Transverse colon (tissue), 4 donors: ENCODE measurements around the gene GOLPH3L. TPM values are rescaled to one million over a fixed set of nuclear protein-coding genes. Genes with fewer than 3 reads are reported as not detected.
"Not testable (repeated sequence)": the region's sequence is repeated elsewhere in the genome, so short reads cannot be mapped to it uniquely, and the experiment has no call there.

Experiments used
- DNase-seq: peaks from one replicate; pipeline ENCODE4 v3.0.0-alpha.2; 2019
- H3K27ac ChIP-seq, 4 donors: fragments of 200-600 bp; sonication (generic); 2 replicates each; pipeline ENCODE4 v1.5.1; 2016 to 2018; ENCODE audit warnings: inconsistent platforms in 4 of 4
- H3K27me3 ChIP-seq: fragments of 200-600 bp; sonication (generic); 2 replicates; pipeline ENCODE4 v1.5.1; 2017; ENCODE audit warnings: inconsistent platforms
- H3K36me3 ChIP-seq, 4 donors: fragments of 200-600 bp; sonication (generic); 2 replicates each; pipeline ENCODE4 v1.5.1; 2017 to 2019; ENCODE audit warnings: inconsistent platforms in 4 of 4
- H3K4me1 ChIP-seq, 4 donors: fragments of 200-600 bp; sonication (generic); 2 replicates each; pipeline ENCODE4 v1.5.1; 2017 to 2020; ENCODE audit warnings: inconsistent platforms in 4 of 4
- H3K4me3 ChIP-seq, 4 donors: fragments of 200-600 bp; sonication (generic); 1 replicate in 1 of 4; 2 replicates in 3 of 4; pipeline versions ENCODE4 v1.5.1 to v1.6.1; 2017 to 2019; ENCODE audit warnings: inconsistent platforms in 4 of 4
- H3K9me3 ChIP-seq, 2 donors: fragments of 200-600 bp; sonication (generic); 2 replicates each; pipeline ENCODE4 v1.5.1; 2017 to 2019; ENCODE audit warnings: inconsistent platforms in 2 of 2
- EP300 ChIP-seq: sonication (generic); formaldehyde crosslinking; IDR thresholded peaks from one replicate; pipeline ENCODE4 v1.6.1; 2017; ENCODE audit warnings: antibody characterized with exemption, low read depth
- POLR2A ChIP-seq: fragments of 450-650 bp; IDR thresholded peaks from one replicate; pipeline ENCODE4 v1.6.1; 2016; ENCODE audit warnings: antibody characterized with exemption, mild to moderate bottlenecking, moderate library complexity
- POLR2AphosphoS5 ChIP-seq, 3 donors: sonication (generic); formaldehyde crosslinking; IDR thresholded peaks; one replicate each; pipeline ENCODE4 v1.6.1; 2016; ENCODE audit warnings: antibody characterized with exemption in 3 of 3
- WGBS, 2 donors: methylation state at CpG; one replicate each; pipeline ENCODE4 v1.1.5; 2018; ENCODE audit warnings: low coverage in 1 of 2; 5-methylcytosine and 5-hydroxymethylcytosine counted together
- in situ Hi-C, 4 donors: fragments of 200-750 bp; cut with MboI; loops; one replicate each; pipeline versions ENCODE4 v1.15.0 to v1.15.1; 2017; ENCODE audit warnings: low sequenced_read_pairs in 3 of 4, low pct_ligation_motif_present in 1 of 4, low pct_unique_long_range_greater_than_20kb in 1 of 4
- intact Hi-C: fragments of 100-400 bp; cut with DNase I; formaldehyde crosslinking; loops from one replicate; pipeline ENCODE4 v1.15.1; 2023; ENCODE audit warnings: low total_unique reads
- total RNA-seq, 4 donors: library from RNA; depleted of rRNA; stranded (reverse); fragments of >200 nt; gene quantifications; one replicate each; pipeline ENCODE4 v1.1.0, GENCODE V29; 2016
- TF ChIP-seq, protein P1 (sequence below), 5 experiments: fragments of 200-600 bp in 3 of 5; fragments of 450-650 bp in 2 of 5; sonication (generic) in 3 of 5; IDR thresholded peaks; 1 replicate in 2 of 5; 2 replicates in 3 of 5; pipeline ENCODE4 v1.5.1; 2016 to 2017; ENCODE audit warnings: antibody characterized with exemption in 5 of 5, inconsistent platforms in 3 of 5, mild to moderate bottlenecking in 2 of 5, moderate library complexity in 1 of 5

Gene GOLPH3L
- total RNA-seq, 4 donors from 2014 or later = 12.7 to 61.0 (median 34.7) TPM

DNA sequence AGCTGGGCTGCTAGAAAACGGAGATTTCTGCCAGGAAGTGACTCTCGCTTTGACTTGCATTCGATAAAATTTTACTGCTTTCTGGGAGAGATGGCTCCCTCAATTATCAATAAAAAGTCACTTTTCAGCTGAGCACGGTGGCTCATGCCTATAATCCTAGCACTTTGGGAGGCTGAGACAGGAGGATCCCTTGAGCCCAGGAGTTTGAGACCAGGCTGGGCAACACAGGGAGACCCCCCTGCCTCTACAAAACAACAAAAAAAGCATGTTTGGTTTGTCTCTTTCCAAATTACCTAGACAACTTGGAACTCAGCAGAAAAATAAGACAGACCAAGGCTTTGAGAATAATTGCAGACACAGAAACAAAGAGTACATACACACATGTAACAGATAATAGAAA is 54.7 kb downstream of the GOLPH3L start:
- H3K4me3 ChIP-seq = no peak overlapping the region
- in situ Hi-C loops = loop anchor here in 1 of 4 donors (25.0 kb wide), 1 partner anchor 170 kb away; the partner anchor contains the start of gene CTSK
- no peak for DNase-seq
- no peaks in the 10 kb centered on the region for H3K9me3 ChIP-seq
- intact Hi-C loops = no loop called here
- no peaks in the 10 kb centered on the region for H3K4me1 ChIP-seq
- H3K36me3 ChIP-seq = peaks cover 0 to 12% (median 6%) of the 10 kb centered on the region in 4 donors
- 81 to 85% methylated on average over 3 to 4 of the region's 4 CpGs for WGBS, 2 donors
- no peaks in the 10 kb centered on the region for H3K27me3 ChIP-seq
- TF ChIP-seq POLR2AphosphoS5 (IDR thresholded peaks at IDR 0.05) = no peak
- no peak for TF ChIP-seq EP300
- TF ChIP-seq POLR2A = no peak
- TF ChIP-seq, protein P1, sequence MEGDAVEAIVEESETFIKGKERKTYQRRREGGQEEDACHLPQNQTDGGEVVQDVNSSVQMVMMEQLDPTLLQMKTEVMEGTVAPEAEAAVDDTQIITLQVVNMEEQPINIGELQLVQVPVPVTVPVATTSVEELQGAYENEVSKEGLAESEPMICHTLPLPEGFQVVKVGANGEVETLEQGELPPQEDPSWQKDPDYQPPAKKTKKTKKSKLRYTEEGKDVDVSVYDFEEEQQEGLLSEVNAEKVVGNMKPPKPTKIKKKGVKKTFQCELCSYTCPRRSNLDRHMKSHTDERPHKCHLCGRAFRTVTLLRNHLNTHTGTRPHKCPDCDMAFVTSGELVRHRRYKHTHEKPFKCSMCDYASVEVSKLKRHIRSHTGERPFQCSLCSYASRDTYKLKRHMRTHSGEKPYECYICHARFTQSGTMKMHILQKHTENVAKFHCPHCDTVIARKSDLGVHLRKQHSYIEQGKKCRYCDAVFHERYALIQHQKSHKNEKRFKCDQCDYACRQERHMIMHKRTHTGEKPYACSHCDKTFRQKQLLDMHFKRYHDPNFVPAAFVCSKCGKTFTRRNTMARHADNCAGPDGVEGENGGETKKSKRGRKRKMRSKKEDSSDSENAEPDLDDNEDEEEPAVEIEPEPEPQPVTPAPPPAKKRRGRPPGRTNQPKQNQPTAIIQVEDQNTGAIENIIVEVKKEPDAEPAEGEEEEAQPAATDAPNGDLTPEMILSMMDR (IDR thresholded peaks at IDR 0.05) = no peak
- H3K27ac ChIP-seq = no peak overlapping the region

GRCh38 chr1:150641126-150641815 is 55.7 kb downstream of the GOLPH3L start:
- in situ Hi-C loops = loop anchor here in 1 of 4 donors (25.0 kb wide), 1 partner anchor 171 kb away; the partner anchor contains the start of gene CTSK
- WGBS, 2 donors = 69 to 74% methylated on average over 7 to 9 of the region's 9 CpGs

DNA sequence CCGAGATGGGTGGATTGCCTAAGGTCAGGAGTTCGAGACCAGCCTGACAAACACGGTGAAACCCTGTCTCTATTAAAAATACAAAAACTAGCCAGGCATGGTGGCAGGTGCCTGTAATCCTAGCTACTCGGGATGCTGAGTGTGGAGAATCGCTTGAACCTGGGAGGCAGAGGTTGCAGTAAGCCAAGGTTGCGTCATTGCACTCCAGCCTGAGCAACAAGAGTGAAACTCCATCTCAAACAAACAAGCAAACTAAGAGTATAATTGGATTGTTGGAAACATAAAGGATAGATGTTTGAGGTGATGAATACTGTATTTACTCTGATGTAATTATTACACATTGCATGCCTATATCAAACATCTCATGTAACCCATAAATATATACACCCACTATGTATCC is 58.5 kb downstream of the GOLPH3L start:
- H3K27me3 ChIP-seq, H3K9me3 ChIP-seq, H3K27ac ChIP-seq, H3K36me3 ChIP-seq, DNase-seq, H3K4me1 ChIP-seq, H3K4me3 ChIP-seq, intact Hi-C loops: not testable (repeated sequence)
- 92 to 94% methylated on average over 4 to 6 of the region's 6 CpGs for WGBS, 2 donors
- in situ Hi-C loops = loop anchor here in 1 of 4 donors (25.0 kb wide), 1 partner anchor 174 kb away; the partner anchor contains the start of gene CTSK

More at GRCh38 chr1:150641126-150641815, 55.7 kb downstream of the GOLPH3L start:
- H3K27me3 ChIP-seq, H3K4me1 ChIP-seq, H3K27ac ChIP-seq, DNase-seq, H3K4me3 ChIP-seq, intact Hi-C loops, H3K36me3 ChIP-seq, H3K9me3 ChIP-seq: not testable (repeated sequence)

GRCh38 chr1:150634839-150635622 is 61.9 kb downstream of the GOLPH3L start:
- H3K4me1 ChIP-seq, intact Hi-C loops, H3K4me3 ChIP-seq, H3K27me3 ChIP-seq, H3K36me3 ChIP-seq, H3K27ac ChIP-seq, H3K9me3 ChIP-seq, DNase-seq: not testable (repeated sequence)
- WGBS, 2 donors = 75 to 85% methylated on average over 6 to 16 of the region's 17 CpGs
- in situ Hi-C loops = loop anchor here in 1 of 4 donors (25.0 kb wide), 1 partner anchor 177 kb away; the partner anchor contains the start of gene CTSK

DNA sequence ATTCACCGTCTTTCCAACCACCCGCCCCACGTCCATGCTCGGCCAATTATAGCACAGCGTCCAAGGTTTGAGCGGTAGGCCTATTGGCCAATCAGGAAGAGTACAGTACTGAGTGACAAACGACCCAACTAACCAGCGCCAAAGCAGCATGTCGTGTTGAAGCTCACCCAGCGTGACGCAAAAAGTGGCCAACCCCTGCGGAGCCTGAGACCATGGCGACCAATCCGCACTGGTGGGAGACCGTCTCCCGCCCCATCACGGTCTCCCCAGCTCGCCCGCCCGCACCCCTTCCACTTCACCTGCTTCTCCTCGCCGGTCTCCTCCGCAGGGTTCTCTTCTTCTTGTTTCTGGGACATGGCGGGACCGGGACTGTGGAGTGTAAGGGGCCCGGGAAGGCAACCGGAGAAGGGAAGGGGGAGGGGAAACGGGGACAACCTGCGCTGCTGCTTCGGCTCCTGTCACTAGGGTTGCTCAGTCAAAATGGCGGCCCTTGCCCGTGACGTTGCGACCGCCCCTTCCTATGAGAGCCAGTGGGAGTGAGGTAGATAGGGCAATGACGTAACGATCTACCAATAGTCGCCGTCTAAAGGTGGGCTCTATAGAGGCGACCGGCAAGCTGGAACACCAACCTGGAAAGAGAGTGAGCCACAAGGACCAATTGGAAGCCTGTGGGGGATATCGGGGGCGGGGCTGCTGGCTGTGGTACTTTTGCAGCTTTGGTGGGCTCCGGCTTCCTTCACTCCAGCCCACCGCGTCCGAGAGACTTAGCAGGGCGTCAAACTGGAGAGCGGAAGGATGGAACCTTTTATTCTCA is 67.6 kb downstream of the GOLPH3L start, which contains the start of gene ENSA:
ENSA (minus strand) TSS at position 498 of the 814 bp plus-strand sequence; CDS start at position 356, 142 bp downstream.
- in situ Hi-C loops (loop anchor here in 1 of 4 donors (25.0 kb wide), 1 partner anchor 183 kb away; the partner anchor contains the start of gene CTSK), intact Hi-C loops (no loop called here)
- WGBS, 2 donors = 0 to 1% methylated on average over 1 to 49 of the region's 49 CpGs
- Histone ChIP-seq H3K9me3 (no peaks in the 10 kb centered on the region), H3K27me3 (no peaks in the 10 kb centered on the region), H3K4me1 (peaks cover 4 to 22% (median 16%) of the 10 kb centered on the region in 4 donors), H3K4me3 (peak within 1 kb of the TSS; percentile 59 to 81 (median 73)), H3K27ac (peak within 1 kb of the TSS; percentile 91 to 99 (median 97)), H3K36me3 (peaks cover 0 to 28% (median 13%) of the 10 kb centered on the region in 4 donors)
- peak; percentile 97 for DNase-seq
- TF ChIP-seq POLR2A = peak; percentile 96
- TF ChIP-seq EP300 = no peak
- TF ChIP-seq POLR2AphosphoS5 (IDR thresholded peaks at IDR 0.05) = peak; percentile 89 to 94 (median 94)
- TF ChIP-seq, protein P1 (IDR thresholded peaks at IDR 0.05) = no peak
